Midbrain (tissue), 1 donor: ENCODE measurements around the gene CD40.

Experiments
- DNase-seq: peaks from one replicate; lab custom pipeline; 2025; lab: John Stamatoyannopoulos, UW

Gene CD40

GRCh38 chr20:46148313-46149208, 30.4 kb downstream of the CD40 start:
- no peak for DNase-seq

- peak; percentile 8 for DNase-seq
These were observed 32.8 kb downstream of the CD40 start for GRCh38 chr20:46150943-46151342.

GRCh38 chr20:46151936-46152335, 33.8 kb downstream of the CD40 start:
- no peak for DNase-seq

GRCh38 chr20:46152824-46153586, 34.9 kb downstream of the CD40 start:
- no peak for DNase-seq

GRCh38 chr20:46154305-46154704, 36.2 kb downstream of the CD40 start:
- no peak for DNase-seq

GRCh38 chr20:46154796-46155195, 36.7 kb downstream of the CD40 start:
- DNase-seq = no peak

GRCh38 chr20:46156065-46156464, 38.0 kb downstream of the CD40 start:
- DNase-seq = no peak

GRCh38 chr20:46157076-46157592, 39.0 kb downstream of the CD40 start:
- no peak for DNase-seq

GRCh38 chr20:46157625-46158024, 39.5 kb downstream of the CD40 start:
- DNase-seq = no peak

- no peak for DNase-seq
These were observed 40.4 kb downstream of the CD40 start for GRCh38 chr20:46158476-46158987.

- DNase-seq = no peak
These were observed 41.2 kb downstream of the CD40 start for GRCh38 chr20:46159101-46159897.

GRCh38 chr20:46160661-46161060, 42.5 kb downstream of the CD40 start:
- no peak for DNase-seq

- DNase-seq = no peak
These were observed 43.8 kb downstream of the CD40 start for GRCh38 chr20:46161921-46162320.

GRCh38 chr20:46164254-46164653, 46.1 kb downstream of the CD40 start:
- DNase-seq = no peak

GRCh38 chr20:46167080-46167479, 49.0 kb downstream of the CD40 start:
- DNase-seq = no peak

GRCh38 chr20:46168438-46168837, 50.3 kb downstream of the CD40 start:
- DNase-seq = no peak

- DNase-seq = no peak
These were observed 51.4 kb downstream of the CD40 start for GRCh38 chr20:46169245-46170171.

- no peak for DNase-seq
These were observed 53.4 kb downstream of the CD40 start for GRCh38 chr20:46171476-46171875.

- DNase-seq = no peak
These were observed 53.8 kb downstream of the CD40 start for GRCh38 chr20:46171909-46172308.

- DNase-seq = no peak
These were observed 54.3 kb downstream of the CD40 start for GRCh38 chr20:46172455-46172854.
